HG03139 (cell line): ENCODE measurements around the gene C2CD3.

Source experiments
- ATAC-seq: cut with Tn5 transposase; IDR thresholded peaks from one replicate; pipeline ENCODE4 v1.9.1; 2021; ENCODE audit not compliant: unreplicated experiment

The C2CD3 gene

GRCh38 chr11:73965764-73966121 lies 205.1 kb downstream of the C2CD3 start:
- no peak for ATAC-seq

- no peak for ATAC-seq
Measured at GRCh38 chr11:73965076-73965763, 205.6 kb downstream of the C2CD3 start.

GRCh38 chr11:73963861-73964260 lies 206.9 kb downstream of the C2CD3 start:
- no peak for ATAC-seq
